Stimulated activated CD4-positive, alpha-beta T cell treated with anti-CD3 and anti-CD28 coated beads, Interleukin-1b, Interleukin-23, amount 100 ng/mL, for 24 hours (primary cell): Measurements from ENCODE around the gene UBE2L6.

Source experiments
- DNase-seq, 4 experiments: peaks; one replicate each; pipeline ENCODE4 v3.0.0-alpha.2; 2020; ENCODE audit warnings: low read depth in 4 of 4, low spot score in 1 of 4

Gene UBE2L6

GRCh38 chr11:57501953-57502352, 65.5 kb downstream of the UBE2L6 start:
- DNase-seq, result no peak
